PC-3 (cell line): ENCODE measurements around the gene PARP3. TPM values are rescaled to one million over a fixed set of nuclear protein-coding genes. Genes with fewer than 3 reads are reported as not detected.

Experiments used
- ATAC-seq: fragments of 200-7000 bp; cut with Tn5 transposase; 2 replicates; pipeline ENCODE4 v1.9.1; 2020; ENCODE audit warnings: mild to moderate bottlenecking, moderate library complexity
- BruUV-seq: library from RNA; stranded (reverse); fragments of 400-500 nt; replicated peaks from 2 replicates; lab custom pipeline; 2021; lab: Mats Ljungman, UMichigan
- CTCF ChIA-PET: fragments of 300-600 bp; sonication (Branson Sonifier 250); formaldehyde crosslinking; loops from one replicate; lab custom pipeline; 2022; ENCODE audit warnings: antibody characterized with exemption; lab: Charles Lee
- POLR2A ChIA-PET: fragments of 300-600 bp; sonication (Branson Sonifier 250); formaldehyde crosslinking; loops from one replicate; lab custom pipeline; 2022; ENCODE audit warnings: antibody characterized with exemption; ENCODE audit not compliant: unreplicated experiment; lab: Charles Lee
- DNase-seq: peaks from one replicate; pipeline ENCODE4 v3.0.0-alpha.2; 2015
- H2AFZ ChIP-seq: fragments of 300-600 bp; sonication (generic); 2 replicates; pipeline ENCODE4 v1.6.0; 2016; ENCODE audit warnings: antibody characterized with exemption, low read length
- H3F3A ChIP-seq: fragments of 300-600 bp; sonication (generic); one replicate; pipeline ENCODE4 v1.6.0; 2017; ENCODE audit warnings: antibody characterized with exemption, low read length, control low read depth, mild to moderate bottlenecking; ENCODE audit not compliant: unreplicated experiment
- H3K27ac ChIP-seq: fragments of 300-600 bp; sonication (generic); 2 replicates; pipeline ENCODE4 v1.5.1; 2016; ENCODE audit warnings: mild to moderate bottlenecking, low read length
- H3K27me3 ChIP-seq: fragments of 300-600 bp; sonication (generic); 2 replicates; pipeline ENCODE4 v1.6.1; 2016; ENCODE audit warnings: low read length, mixed read lengths
- H3K36me3 ChIP-seq: fragments of 300-600 bp; sonication (generic); 2 replicates; pipeline ENCODE4 v1.6.1; 2016; ENCODE audit warnings: low read depth, mixed run types, low read length, mixed read lengths
- H3K4me1 ChIP-seq: fragments of 300-600 bp; sonication (generic); 2 replicates; pipeline ENCODE4 v1.5.1; 2016; ENCODE audit warnings: low read length; ENCODE audit not compliant: insufficient read depth
- H3K4me2 ChIP-seq: fragments of 300-600 bp; sonication (generic); 2 replicates; pipeline ENCODE4 v1.6.0; 2016; ENCODE audit warnings: low read length
- H3K4me3 ChIP-seq: fragments of 300-600 bp; sonication (generic); 2 replicates; pipeline ENCODE4 v1.5.1; 2016; ENCODE audit warnings: mild to moderate bottlenecking, low read length, mixed read lengths
- H3K79me2 ChIP-seq: fragments of 300-600 bp; sonication (generic); 2 replicates; pipeline ENCODE4 v1.6.1; 2017; ENCODE audit warnings: low read length, mixed read lengths
- H3K9ac ChIP-seq: fragments of 300-600 bp; sonication (generic); 2 replicates; pipeline ENCODE4 v1.6.0; 2016; ENCODE audit warnings: mild to moderate bottlenecking, low read length
- H3K9me2 ChIP-seq: fragments of 300-600 bp; sonication (generic); replicated peaks from 2 replicates; pipeline ENCODE4 v1.6.1; 2016; ENCODE audit warnings: mixed run types, low read length, mixed read lengths
- H3K9me3 ChIP-seq: fragments of 300-600 bp; sonication (generic); 2 replicates; pipeline ENCODE4 v1.6.1; 2016; ENCODE audit warnings: low read length, mixed read lengths
- H4K20me1 ChIP-seq: fragments of 300-600 bp; sonication (generic); 2 replicates; pipeline ENCODE4 v1.6.1; 2016; ENCODE audit warnings: low read length, mixed read lengths
- EZH2 ChIP-seq: fragments of 300-600 bp; sonication (generic); IDR thresholded peaks from one replicate; pipeline ENCODE4 v1.6.1; 2017; ENCODE audit warnings: antibody characterized with exemption, mild to moderate bottlenecking, low read length; ENCODE audit not compliant: unreplicated experiment
- EZH2phosphoT487 ChIP-seq: fragments of 300-600 bp; sonication (generic); IDR thresholded peaks from 2 replicates; pipeline ENCODE4 v1.6.1; 2018; ENCODE audit warnings: mild to moderate bottlenecking, antibody characterized with exemption, low read length, borderline replicate concordance
- intact Hi-C: fragments of 100-400 bp; cut with micrococcal nuclease; formaldehyde crosslinking; loops from 2 replicates; pipeline ENCODE4 v1.9.0; 2023
- total RNA-seq: library from RNA; depleted of rRNA; stranded (reverse); fragments of >200 nt; gene quantifications from 2 replicates; pipeline ENCODE4 v1.2.3, GENCODE V29; 2014
- TF ChIP-seq, protein P1 (sequence below): fragments of 300-600 bp; sonication (generic); conservative IDR thresholded peaks from 2 replicates; pipeline ENCODE4 v1.5.1; 2017; ENCODE audit warnings: antibody characterized with exemption, low read depth, mild to moderate bottlenecking, low read length

Gene PARP3
- total RNA-seq, 1 experiment from 2014 or later, result 19.3 TPM

DNA sequence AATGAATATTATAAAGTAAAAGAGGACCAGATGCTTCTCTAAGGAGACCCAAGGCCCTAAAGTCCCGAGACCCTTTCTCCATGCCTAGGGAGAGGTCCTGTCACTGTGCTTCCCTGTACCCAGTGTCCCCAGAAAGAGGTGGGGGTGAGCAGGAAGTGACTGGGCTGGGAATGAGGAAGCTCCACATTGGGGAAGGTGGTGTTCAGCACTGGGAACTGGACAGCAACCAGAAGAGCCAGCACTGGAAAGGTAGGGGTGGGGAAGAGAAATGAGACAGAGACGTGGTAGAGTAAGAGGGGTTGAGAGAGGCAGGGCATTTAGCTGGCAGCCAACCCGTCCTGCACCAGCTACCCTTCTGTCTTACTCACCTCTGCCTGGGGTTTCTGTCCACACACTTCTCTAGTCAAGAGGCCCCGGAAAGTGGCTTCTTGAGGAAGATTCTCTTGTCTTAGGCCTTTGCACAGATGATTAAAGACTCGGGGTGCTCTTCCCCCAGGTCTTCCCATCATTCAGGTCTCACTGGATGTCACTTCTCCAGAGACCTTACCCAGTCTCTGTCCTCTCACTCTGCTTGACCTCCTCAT lies 12.7 kb upstream of the PARP3 start:
- Histone ChIP-seq H3K4me1 (no peaks in the 10 kb centered on the region), H3K4me3 (no peak overlapping the region), H3K9me3 (no peaks in the 10 kb centered on the region), H3K27ac (no peak overlapping the region), H4K20me1 (no peaks in the 10 kb centered on the region), H3K79me2 (no peaks in the 10 kb centered on the region), H3K9ac (no peak overlapping the region), H3K4me2 (no peak overlapping the region), H3K9me2 (no peaks in the 10 kb centered on the region), H2AFZ (no peak overlapping the region), H3F3A (no peaks in the 10 kb centered on the region), H3K36me3 (peaks cover 19% of the 10 kb centered on the region), H3K27me3 (no peaks in the 10 kb centered on the region)
- no TSS peak for BruUV-seq
- TF ChIP-seq EZH2 (no peak), EZH2phosphoT487 (no peak)
- TF ChIP-seq, protein P1, sequence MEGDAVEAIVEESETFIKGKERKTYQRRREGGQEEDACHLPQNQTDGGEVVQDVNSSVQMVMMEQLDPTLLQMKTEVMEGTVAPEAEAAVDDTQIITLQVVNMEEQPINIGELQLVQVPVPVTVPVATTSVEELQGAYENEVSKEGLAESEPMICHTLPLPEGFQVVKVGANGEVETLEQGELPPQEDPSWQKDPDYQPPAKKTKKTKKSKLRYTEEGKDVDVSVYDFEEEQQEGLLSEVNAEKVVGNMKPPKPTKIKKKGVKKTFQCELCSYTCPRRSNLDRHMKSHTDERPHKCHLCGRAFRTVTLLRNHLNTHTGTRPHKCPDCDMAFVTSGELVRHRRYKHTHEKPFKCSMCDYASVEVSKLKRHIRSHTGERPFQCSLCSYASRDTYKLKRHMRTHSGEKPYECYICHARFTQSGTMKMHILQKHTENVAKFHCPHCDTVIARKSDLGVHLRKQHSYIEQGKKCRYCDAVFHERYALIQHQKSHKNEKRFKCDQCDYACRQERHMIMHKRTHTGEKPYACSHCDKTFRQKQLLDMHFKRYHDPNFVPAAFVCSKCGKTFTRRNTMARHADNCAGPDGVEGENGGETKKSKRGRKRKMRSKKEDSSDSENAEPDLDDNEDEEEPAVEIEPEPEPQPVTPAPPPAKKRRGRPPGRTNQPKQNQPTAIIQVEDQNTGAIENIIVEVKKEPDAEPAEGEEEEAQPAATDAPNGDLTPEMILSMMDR, result no peak
- ATAC-seq (peak; percentile 21; the same call in 1 of the 2 replicates), DNase-seq (peak; percentile 27)
- CTCF ChIA-PET, result no interaction called here
- intact Hi-C loops, result no loop called here
- POLR2A ChIA-PET, result no interaction called here

DNA sequence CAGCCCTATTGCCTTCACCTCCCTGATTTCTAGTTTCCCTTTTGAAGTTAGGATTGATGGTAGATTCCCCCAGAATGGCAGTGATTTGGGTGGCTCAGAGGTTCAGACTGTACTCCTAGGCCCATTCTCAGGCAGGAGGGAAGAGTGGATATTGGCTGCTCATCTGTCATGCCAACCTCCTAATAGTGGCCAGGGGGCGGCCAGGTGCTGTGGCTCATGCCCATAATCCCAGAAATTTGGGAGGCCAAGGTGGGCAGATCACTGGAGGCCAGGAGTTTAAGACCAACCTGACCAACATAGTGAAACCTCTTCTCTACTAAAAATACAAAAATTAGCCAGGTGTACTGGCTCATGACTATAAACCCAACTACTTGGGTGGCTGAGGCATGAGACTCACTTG lies 11.7 kb upstream of the PARP3 start:
- no peak overlapping the region for H3K9ac ChIP-seq
- H2AFZ ChIP-seq, result no peak overlapping the region
- DNase-seq, result no peak
- ChIA-PET CTCF (no interaction called here), POLR2A (no interaction called here)
- peaks cover 28% of the 10 kb centered on the region for H3K36me3 ChIP-seq
- BruUV-seq, result no TSS peak
- no peaks in the 10 kb centered on the region for H4K20me1 ChIP-seq
- no peaks in the 10 kb centered on the region for H3K9me2 ChIP-seq
- no peaks in the 10 kb centered on the region for H3F3A ChIP-seq
- no peak overlapping the region for H3K27ac ChIP-seq
- TF ChIP-seq EZH2phosphoT487 (no peak), EZH2 (no peak)
- TF ChIP-seq, protein P1, result no peak
- H3K9me3 ChIP-seq, result no peaks in the 10 kb centered on the region
- H3K4me2 ChIP-seq, result no peak overlapping the region
- no peak overlapping the region for H3K4me3 ChIP-seq
- H3K4me1 ChIP-seq, result no peaks in the 10 kb centered on the region
- ATAC-seq, result no peak
- H3K79me2 ChIP-seq, result no peaks in the 10 kb centered on the region
- H3K27me3 ChIP-seq, result no peaks in the 10 kb centered on the region
- intact Hi-C loops, result no loop called here

DNA sequence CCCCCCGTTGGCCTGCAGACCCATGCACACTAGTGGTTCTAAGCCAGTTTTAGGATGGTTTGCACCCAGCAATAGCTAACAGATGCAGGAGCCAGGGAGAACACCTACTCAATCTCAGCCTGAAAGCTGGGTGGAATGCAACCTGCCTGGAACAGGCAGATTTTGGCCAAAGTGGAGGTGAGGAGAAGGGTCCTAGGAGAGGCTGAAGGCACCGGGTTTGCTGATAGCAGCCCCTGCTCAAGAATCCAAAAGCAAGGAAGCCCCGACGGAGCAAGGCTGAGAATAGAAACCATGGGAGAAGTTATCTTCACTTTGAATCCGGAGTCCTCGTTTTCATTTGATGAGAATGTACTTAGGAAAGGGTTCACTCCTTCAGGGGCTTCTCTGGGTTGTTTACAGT lies 10.4 kb upstream of the PARP3 start:
- Histone ChIP-seq H4K20me1 (no peaks in the 10 kb centered on the region), H3K27me3 (no peaks in the 10 kb centered on the region), H3K27ac (no peak overlapping the region), H3K4me1 (no peaks in the 10 kb centered on the region), H3K36me3 (peaks cover 38% of the 10 kb centered on the region), H3K4me2 (no peak overlapping the region), H3K9me2 (no peaks in the 10 kb centered on the region), H3K9ac (no peak overlapping the region), H2AFZ (no peak overlapping the region), H3K9me3 (no peaks in the 10 kb centered on the region), H3K79me2 (no peaks in the 10 kb centered on the region), H3K4me3 (no peak overlapping the region), H3F3A (no peaks in the 10 kb centered on the region)
- no TSS peak for BruUV-seq
- TF ChIP-seq EZH2phosphoT487 (no peak), EZH2 (no peak)
- TF ChIP-seq, protein P1, result no peak
- no peak for ATAC-seq
- intact Hi-C loops, result no loop called here
- no peak for DNase-seq
- CTCF ChIA-PET, result no interaction called here
- POLR2A ChIA-PET, result no interaction called here
